GM12874 (cell line): ENCODE measurements around the gene TYW5.

ENCODE experiments used
- TF ChIP-seq, protein P1 (sequence below): IDR thresholded peaks from 2 replicates; pipeline ENCODE4 v1.5.1; 2011; ENCODE audit warnings: low read depth, mild to moderate bottlenecking, control low read depth, low read length, moderate library complexity; ENCODE audit not compliant: insufficient read depth

TYW5 gene

DNA sequence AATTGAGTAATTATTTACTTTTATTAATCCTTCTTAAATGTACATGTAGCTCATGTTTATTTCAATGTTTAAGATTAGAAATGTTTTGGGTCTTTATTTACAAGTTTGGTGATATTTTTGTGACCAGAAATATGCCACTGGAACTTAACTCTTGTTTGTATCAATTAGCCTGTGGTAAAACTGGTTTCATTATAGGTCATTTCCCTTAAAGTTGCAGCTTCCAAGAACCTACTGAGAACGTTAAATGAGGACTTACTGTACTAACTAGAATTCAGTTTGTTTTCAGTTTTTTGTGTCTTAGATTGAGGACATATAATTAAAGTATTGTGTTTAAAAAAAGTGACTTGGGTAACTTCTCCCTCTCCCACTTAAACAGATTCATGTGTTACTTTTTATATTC lies 4.3 kb downstream of the TYW5 start:
- TF ChIP-seq, protein P1, sequence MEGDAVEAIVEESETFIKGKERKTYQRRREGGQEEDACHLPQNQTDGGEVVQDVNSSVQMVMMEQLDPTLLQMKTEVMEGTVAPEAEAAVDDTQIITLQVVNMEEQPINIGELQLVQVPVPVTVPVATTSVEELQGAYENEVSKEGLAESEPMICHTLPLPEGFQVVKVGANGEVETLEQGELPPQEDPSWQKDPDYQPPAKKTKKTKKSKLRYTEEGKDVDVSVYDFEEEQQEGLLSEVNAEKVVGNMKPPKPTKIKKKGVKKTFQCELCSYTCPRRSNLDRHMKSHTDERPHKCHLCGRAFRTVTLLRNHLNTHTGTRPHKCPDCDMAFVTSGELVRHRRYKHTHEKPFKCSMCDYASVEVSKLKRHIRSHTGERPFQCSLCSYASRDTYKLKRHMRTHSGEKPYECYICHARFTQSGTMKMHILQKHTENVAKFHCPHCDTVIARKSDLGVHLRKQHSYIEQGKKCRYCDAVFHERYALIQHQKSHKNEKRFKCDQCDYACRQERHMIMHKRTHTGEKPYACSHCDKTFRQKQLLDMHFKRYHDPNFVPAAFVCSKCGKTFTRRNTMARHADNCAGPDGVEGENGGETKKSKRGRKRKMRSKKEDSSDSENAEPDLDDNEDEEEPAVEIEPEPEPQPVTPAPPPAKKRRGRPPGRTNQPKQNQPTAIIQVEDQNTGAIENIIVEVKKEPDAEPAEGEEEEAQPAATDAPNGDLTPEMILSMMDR: no peak

GRCh38 chr2:199950396-199950795 lies 4.9 kb downstream of the TYW5 start:
- TF ChIP-seq, protein P1: no peak

- TF ChIP-seq, protein P1: no peak
These were observed 8.5 kb downstream of the TYW5 start for GRCh38 chr2:199946836-199947235.

- TF ChIP-seq, protein P1: no peak
These were observed 9.1 kb downstream of the TYW5 start for GRCh38 chr2:199946196-199946595.

GRCh38 chr2:199943373-199943772 lies 11.9 kb downstream of the TYW5 start:
- TF ChIP-seq, protein P1: no peak

- TF ChIP-seq, protein P1: no peak
These were observed 14.9 kb downstream of the TYW5 start for GRCh38 chr2:199940373-199940772.

GRCh38 chr2:199936554-199936953 lies 18.7 kb downstream of the TYW5 start:
- TF ChIP-seq, protein P1: no peak

GRCh38 chr2:199933466-199933865 lies 21.8 kb downstream of the TYW5 start:
- TF ChIP-seq, protein P1: no peak
